B cell (primary cell): ENCODE measurements around the gene GPR137. TPM values are rescaled to one million over a fixed set of nuclear protein-coding genes. Genes with fewer than 3 reads are reported as not detected.

Experiments
- ATAC-seq: fragments of 200-7000 bp; cut with Tn5 transposase; one replicate; pipeline ENCODE4 v1.10.0; 2021; ENCODE audit warnings: low read depth, mild to moderate bottlenecking, moderate number of reproducible peaks, moderate library complexity
- CTCF ChIA-PET: fragments of 350-600 bp; sonication (Branson Sonifier 250); formaldehyde crosslinking; loops from one replicate; lab custom pipeline; 2021; ENCODE audit warnings: antibody characterized with exemption, inconsistent platforms; lab: Charles Lee
- POLR2A ChIA-PET: fragments of 350-600 bp; sonication (Branson Sonifier 250); formaldehyde crosslinking; loops from one replicate; lab custom pipeline; 2021; ENCODE audit warnings: antibody characterized with exemption; lab: Charles Lee
- DNase-seq: peaks from one replicate; pipeline ENCODE4 v3.0.0; 2013
- H2AFZ ChIP-seq: 2 replicates; pipeline ENCODE4 v1.6.1; 2012; ENCODE audit warnings: mild to moderate bottlenecking, low read depth, low read length; ENCODE audit not compliant: insufficient read depth, poor library complexity, severe bottlenecking
- H3K27ac ChIP-seq, 2 donors: 1 replicate in 1 of 2; 2 replicates in 1 of 2; pipeline ENCODE4 v1.5.1; 2012 to 2013; ENCODE audit warnings: low read length in 2 of 2, mild to moderate bottlenecking in 2 of 2, moderate library complexity in 1 of 2
- H3K27me3 ChIP-seq, 4 experiments: fragments of 200-600 bp in 1 of 4; sonication (generic) in 1 of 4; replicated peaks in 1 of 4; 1 replicate in 2 of 4; 2 replicates in 2 of 4; pipeline versions ENCODE4 v1.6.1 to v1.7.0; 2013 to 2016; ENCODE audit warnings: low read length in 3 of 4, mild to moderate bottlenecking in 2 of 4, mixed read lengths in 1 of 4, moderate library complexity in 1 of 4; ENCODE audit not compliant: insufficient read depth in 4 of 4, control insufficient read depth in 3 of 4; ENCODE audit errors: control extremely low read depth in 1 of 4
- H3K36me3 ChIP-seq, 2 experiments: replicated peaks in 1 of 2; 1 replicate in 1 of 2; 2 replicates in 1 of 2; pipeline versions ENCODE4 v1.6.1 to v1.7.1; 2013; ENCODE audit warnings: low read length in 1 of 2; ENCODE audit not compliant: insufficient read depth in 2 of 2, control insufficient read depth in 1 of 2; ENCODE audit errors: control extremely low read depth in 1 of 2, extremely low read depth in 1 of 2
- H3K4me1 ChIP-seq, 2 donors: fragments of 200-600 bp in 1 of 2; sonication (generic) in 1 of 2; 1 replicate in 1 of 2; 2 replicates in 1 of 2; pipeline versions ENCODE4 v1.5.1 to v1.6.1; 2013 to 2017; ENCODE audit warnings: low read length in 2 of 2; ENCODE audit not compliant: control insufficient read depth in 2 of 2, insufficient read depth in 2 of 2
- H3K4me2 ChIP-seq: replicated peaks from 2 replicates; pipeline ENCODE3; 2012; ENCODE audit warnings: mild to moderate bottlenecking, low read depth, low read length; ENCODE audit not compliant: poor library complexity, severe bottlenecking
- H3K4me3 ChIP-seq, 5 experiments: fragments of 200-600 bp in 1 of 5; sonication (generic) in 1 of 5; 1 replicate in 3 of 5; 2 replicates in 2 of 5; pipeline versions ENCODE4 v1.5.1 to v1.7.0; 2011 to 2016; ENCODE audit warnings: low read length in 4 of 5, mild to moderate bottlenecking in 4 of 5, low read depth in 2 of 5, control low read depth in 1 of 5, moderate library complexity in 1 of 5; ENCODE audit not compliant: insufficient read depth in 1 of 5; ENCODE audit errors: control extremely low read depth in 1 of 5, extremely low read depth in 1 of 5
- H3K79me2 ChIP-seq: fragments of 200-600 bp; sonication (generic); one replicate; pipeline ENCODE4 v1.6.0; 2016; ENCODE audit warnings: low read length; ENCODE audit not compliant: control insufficient read depth, insufficient read depth
- H3K9ac ChIP-seq: fragments of 200-600 bp; sonication (generic); 2 replicates; pipeline ENCODE4 v1.6.1; 2017; ENCODE audit warnings: mild to moderate bottlenecking, low read length, moderate library complexity
- H3K9me3 ChIP-seq, 3 donors: one replicate each; pipeline versions ENCODE4 v1.6.1 to v1.7.1; 2013; ENCODE audit warnings: low read length in 2 of 3; ENCODE audit not compliant: control insufficient read depth in 2 of 3, insufficient read depth in 1 of 3; ENCODE audit errors: control extremely low read depth in 1 of 3
- H4K20me1 ChIP-seq: 2 replicates; pipeline ENCODE4 v1.6.0; 2012; ENCODE audit warnings: mild to moderate bottlenecking, low read length; ENCODE audit not compliant: insufficient read depth, control insufficient read depth, poor library complexity, severe bottlenecking
- H3K27ac Mint-ChIP-seq: one replicate; pipeline ENCODE4 v1.8.0; 2021; ENCODE audit warnings: mixed read lengths
- H3K27me3 Mint-ChIP-seq: one replicate; pipeline ENCODE4 v1.8.0; 2021; ENCODE audit warnings: mixed read lengths
- H3K4me1 Mint-ChIP-seq: one replicate; pipeline ENCODE4 v1.8.0; 2021; ENCODE audit warnings: mixed read lengths
- H3K4me3 Mint-ChIP-seq: one replicate; pipeline ENCODE4 v1.8.0; 2021; ENCODE audit warnings: mixed read lengths
- H3K9me3 Mint-ChIP-seq: one replicate; pipeline ENCODE4 v1.8.0; 2022; ENCODE audit warnings: mixed read lengths; ENCODE audit not compliant: insufficient read depth
- CTCF ChIP-seq: fragments of 200-600 bp; IDR thresholded peaks from one replicate; pipeline ENCODE4 v1.8.0; 2022; ENCODE audit warnings: antibody characterized with exemption, mild to moderate bottlenecking
- EZH2 ChIP-seq: IDR thresholded peaks from 2 replicates; pipeline ENCODE4 v1.6.1; 2012; ENCODE audit warnings: borderline replicate concordance, low read depth, mild to moderate bottlenecking, moderate library complexity, low read length; ENCODE audit not compliant: insufficient read depth, poor library complexity, severe bottlenecking
- WGBS: methylation state at CpG from one replicate; pipeline ENCODE4 v1.1.5; 2013; ENCODE audit warnings: missing lambda C conversion rate; ENCODE audit not compliant: insufficient coverage; 5-methylcytosine and 5-hydroxymethylcytosine counted together
- intact Hi-C: fragments of 100-400 bp; cut with micrococcal nuclease; formaldehyde crosslinking; loops from one replicate; pipeline ENCODE4 v1.10.0; 2022
- polyA plus RNA-seq: library from polyadenylated mRNA; depleted of rRNA; stranded (reverse); fragments of >200 nt; gene quantifications from 2 replicates; pipeline ENCODE4 v1.2.3, GENCODE V29; 2012
- total RNA-seq, 2 donors: library from RNA; stranded (reverse); fragments of 120-200 nt in 1 of 2; gene quantifications; 1 replicate in 1 of 2; 2 replicates in 1 of 2; pipeline versions ENCODE4 v1.2.3 to v1.2.4, GENCODE V29; 2013 to 2022

Gene GPR137
- total and polyA plus RNA-seq, 2 donors (not counting 1 experiment from before 2014, with no cell fraction given), result 49.9 to 66.1 TPM

DNA sequence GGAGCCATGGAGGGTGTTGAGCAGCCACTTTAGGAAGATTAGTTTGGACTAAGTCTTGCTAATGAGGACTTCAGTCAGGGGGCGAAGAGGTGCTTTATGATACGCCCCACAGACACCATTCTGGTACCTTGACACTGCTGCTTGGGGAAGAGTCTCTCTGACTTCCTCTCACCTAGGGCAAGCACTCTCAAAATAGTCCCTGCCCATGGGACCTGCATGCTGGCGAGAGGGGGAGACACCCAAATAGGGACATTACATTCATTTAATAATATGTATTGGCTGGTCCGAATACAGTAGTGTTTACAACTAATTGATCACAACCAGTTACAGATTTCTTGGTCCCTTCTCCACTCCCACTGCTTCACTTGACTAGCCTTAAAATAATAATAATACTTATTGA is 10.1 kb downstream of the GPR137 start:
- Histone ChIP-seq H3K4me3 (no peak overlapping the region), H3K79me2 (no peaks in the 10 kb centered on the region), H4K20me1 (peaks cover 26% of the 10 kb centered on the region), H3K9ac (no peak overlapping the region), H3K4me1 (peaks cover 28 to 56% of the 10 kb centered on the region in 2 donors), H2AFZ (no peak overlapping the region), H3K27me3 (peaks cover 0 to 91% (median 66%) of the 10 kb centered on the region in 4 experiments), H3K9me3 (peaks cover 0 to 32% (median 0%) of the 10 kb centered on the region in 3 donors), H3K4me2 (no peak overlapping the region), H3K27ac (no peak overlapping the region), H3K36me3 (no peaks in the 10 kb centered on the region)
- peaks cover 59% of the 10 kb centered on the region for H3K27me3 Mint-ChIP-seq
- POLR2A ChIA-PET, result interaction anchor here (0.7 kb wide), 1 partner anchor 1279 kb away, joined by 10 read pairs; no protein-coding TSS in a partner anchor
- peaks cover 22% of the 10 kb centered on the region for H3K4me1 Mint-ChIP-seq
- H3K4me3 Mint-ChIP-seq, result no peak overlapping the region
- CTCF ChIA-PET, result interaction anchor here (0.5 kb wide), 1 partner anchor 1728 kb away, joined by 3 read pairs; no protein-coding TSS in a partner anchor
- intact Hi-C loops, result no loop called here
- no peak for ATAC-seq
- WGBS, result 67% methylated on average over 1 of the region's 4 CpGs
- TF ChIP-seq EZH2 (no peak), CTCF (no peak)
- no peak for DNase-seq
- no peak overlapping the region for H3K27ac Mint-ChIP-seq
- H3K9me3 Mint-ChIP-seq, result no peaks in the 10 kb centered on the region

GRCh38 chr11:64296236-64296635 is 10.6 kb downstream of the GPR137 start:
- Mint-ChIP-seq H3K9me3 (no peaks in the 10 kb centered on the region), H3K4me3 (no peak overlapping the region), H3K27me3 (peaks cover 61% of the 10 kb centered on the region), H3K27ac (no peak overlapping the region), H3K4me1 (peaks cover 24% of the 10 kb centered on the region)
- Histone ChIP-seq H3K36me3 (no peaks in the 10 kb centered on the region), H3K4me3 (no peak overlapping the region), H4K20me1 (peaks cover 25% of the 10 kb centered on the region), H3K9me3 (peaks cover 0 to 30% (median 0%) of the 10 kb centered on the region in 3 donors), H3K4me1 (peaks cover 31 to 54% of the 10 kb centered on the region in 2 donors), H3K27me3 (peaks cover 0 to 91% (median 66%) of the 10 kb centered on the region in 4 experiments), H3K79me2 (no peaks in the 10 kb centered on the region), H3K4me2 (no peak overlapping the region), H3K27ac (no peak overlapping the region), H2AFZ (no peak overlapping the region), H3K9ac (no peak overlapping the region)
- intact Hi-C loops, result no loop called here
- ATAC-seq (no peak), DNase-seq (no peak)
- ChIA-PET POLR2A (interaction anchor here (0.6 kb wide), 1 partner anchor 435 kb away, joined by 6 read pairs; no protein-coding TSS in a partner anchor), CTCF (interaction anchor here (1.7 kb wide), 1 partner anchor 91 kb away, joined by 5 read pairs; no protein-coding TSS in a partner anchor)
- TF ChIP-seq CTCF, result no peak
- TF ChIP-seq EZH2, result no peak
- WGBS, result 57% methylated on average over 1 of the region's 1 CpG
